ENCODE results near the gene ANKRD55. TPM values are rescaled to one million over a fixed set of nuclear protein-coding genes. Genes with fewer than 3 reads are reported as not detected.

The ANKRD55 gene
- total RNA-seq, 1 experiment from 2014 or later, result not detected

- ChIA-PET CTCF (no interaction called here), POLR2A (ENCODE audit: unreplicated experiment) (no interaction called here)
- no peak for TF ChIP-seq EZH2 (IDR thresholded peaks at IDR 0.05; ENCODE audit: low read depth)
- no peak for TF ChIP-seq CTCF (conservative IDR thresholded peaks at IDR 0.05)
- no peaks in the 10 kb centered on the region for H3K36me3 ChIP-seq (ENCODE audit: low read depth)
- no peak for DNase-seq
- no peak overlapping the region for H3K4me3 ChIP-seq
- no peaks in the 10 kb centered on the region for H4K20me1 ChIP-seq (ENCODE audit: insufficient read depth)
- no peak overlapping the region for H3K4me2 ChIP-seq
- H3K27ac ChIP-seq, result no peak overlapping the region
- H3K79me2 ChIP-seq (ENCODE audit: low read depth), result no peaks in the 10 kb centered on the region
- intact Hi-C loops (cut with micrococcal nuclease; ENCODE audit: unreplicated experiment), result no loop called here
- H3K27me3 ChIP-seq (ENCODE audit: insufficient read depth, low read depth), result no peaks in the 10 kb centered on the region
- 0 out of 2 replicates have a peak, but pooled peaks cover 4% of the 10 kb centered on the region for H3K4me1 ChIP-seq (replicated peaks; ENCODE audit: insufficient read depth)
- no peaks in the 10 kb centered on the region for H3K9me2 ChIP-seq (ENCODE audit: insufficient read depth)
- BruUV-seq (replicated peaks), result no TSS peak
- H3F3A ChIP-seq (ENCODE audit: insufficient read depth, low read depth), result no peaks in the 10 kb centered on the region
- no peak overlapping the region for H2AFZ ChIP-seq
- no peaks in the 10 kb centered on the region for H3K9me3 ChIP-seq (ENCODE audit: insufficient read depth, low read depth)
Measured at GRCh38 chr5:56161439-56161823, 71.7 kb downstream of the ANKRD55 start.

GRCh38 chr5:56160723-56161438 lies 72.2 kb downstream of the ANKRD55 start:
- CTCF ChIA-PET, result no interaction called here
- Histone ChIP-seq H3F3A (ENCODE audit: insufficient read depth, low read depth) (no peaks in the 10 kb centered on the region), H3K9me2 (ENCODE audit: insufficient read depth) (no peaks in the 10 kb centered on the region), H3K36me3 (ENCODE audit: low read depth) (no peaks in the 10 kb centered on the region), H4K20me1 (ENCODE audit: insufficient read depth) (no peaks in the 10 kb centered on the region), H2AFZ (no peak overlapping the region), H3K27ac (no peak overlapping the region), H3K27me3 (ENCODE audit: insufficient read depth, low read depth) (no peaks in the 10 kb centered on the region), H3K79me2 (ENCODE audit: low read depth) (no peaks in the 10 kb centered on the region), H3K4me3 (no peak overlapping the region), H3K9me3 (ENCODE audit: insufficient read depth, low read depth) (no peaks in the 10 kb centered on the region), H3K4me2 (no peak overlapping the region), H3K4me1 (replicated peaks; ENCODE audit: insufficient read depth) (0 out of 2 replicates have a peak, but pooled peaks cover 4% of the 10 kb centered on the region)
- no peak for DNase-seq
- intact Hi-C loops (cut with micrococcal nuclease; ENCODE audit: unreplicated experiment), result no loop called here
- no TSS peak for BruUV-seq (replicated peaks)
- TF ChIP-seq EZH2 (IDR thresholded peaks at IDR 0.05; ENCODE audit: low read depth) (no peak), CTCF (conservative IDR thresholded peaks at IDR 0.05) (no peak)
- POLR2A ChIA-PET (ENCODE audit: unreplicated experiment), result no interaction called here

GRCh38 chr5:56159521-56159947 lies 73.6 kb downstream of the ANKRD55 start:
- no peaks in the 10 kb centered on the region for H3K9me3 ChIP-seq (ENCODE audit: insufficient read depth, low read depth)
- BruUV-seq (replicated peaks), result no TSS peak
- no peaks in the 10 kb centered on the region for H3K9me2 ChIP-seq (ENCODE audit: insufficient read depth)
- no peak for DNase-seq
- no peaks in the 10 kb centered on the region for H3K79me2 ChIP-seq (ENCODE audit: low read depth)
- H3K4me1 ChIP-seq (replicated peaks; ENCODE audit: insufficient read depth), result peaks cover 16% of the 10 kb centered on the region
- ChIA-PET CTCF (no interaction called here), POLR2A (ENCODE audit: unreplicated experiment) (no interaction called here)
- no peaks in the 10 kb centered on the region for H3K27me3 ChIP-seq (ENCODE audit: insufficient read depth, low read depth)
- no peaks in the 10 kb centered on the region for H4K20me1 ChIP-seq (ENCODE audit: insufficient read depth)
- no peak overlapping the region for H3K4me3 ChIP-seq
- no peak overlapping the region for H2AFZ ChIP-seq
- no peak overlapping the region for H3K4me2 ChIP-seq
- H3F3A ChIP-seq (ENCODE audit: insufficient read depth, low read depth), result peaks cover 5% of the 10 kb centered on the region; the same call in 1 of the 2 replicates
- intact Hi-C loops (cut with micrococcal nuclease; ENCODE audit: unreplicated experiment), result no loop called here
- H3K27ac ChIP-seq, result no peak overlapping the region
- no peaks in the 10 kb centered on the region for H3K36me3 ChIP-seq (ENCODE audit: low read depth)
- TF ChIP-seq CTCF (conservative IDR thresholded peaks at IDR 0.05) (no peak), EZH2 (IDR thresholded peaks at IDR 0.05; ENCODE audit: low read depth) (no peak)

All from PC-9 (cell line).